ENCODE results near the gene HAVCR2. TPM values are rescaled to one million over a fixed set of nuclear protein-coding genes. Genes with fewer than 3 reads are reported as not detected.

The HAVCR2 gene
- total and polyA plus RNA-seq, 9 of the 15 experiments (the other 6 are each of a cell fraction or from before 2014, with no cell fraction given): 0.04 to 0.11 (median 0.06) TPM; not detected in 5

- no peak for TF ChIP-seq MBD1 (CRISPR knock-in tag; IDR thresholded peaks at IDR 0.05)
- no peak for TF ChIP-seq BCL6 (CRISPR knock-in tag; IDR thresholded peaks at IDR 0.05)
- TF ChIP-seq ZNF23 (CRISPR knock-in tag; IDR thresholded peaks at IDR 0.05): no peak
- no peak for TF ChIP-seq ZFP30 (CRISPR knock-in tag; IDR thresholded peaks at IDR 0.05; ENCODE audit: borderline replicate concordance)
- TF ChIP-seq ZNF75A (CRISPR knock-in tag; IDR thresholded peaks at IDR 0.05): no peak
- TF ChIP-seq ZNF143 (CRISPR knock-in tag; IDR thresholded peaks at IDR 0.05): no peak
- no peak for TF ChIP-seq SNAPC5 (CRISPR knock-in tag; IDR thresholded peaks at IDR 0.05)
- no peak for TF ChIP-seq NR0B1 (IDR thresholded peaks at IDR 0.05; ENCODE audit: partially characterized antibody)
- TF ChIP-seq MAX (CRISPR knock-in tag; IDR thresholded peaks at IDR 0.05): no peak
- TF ChIP-seq USF2 (CRISPR knock-in tag; IDR thresholded peaks at IDR 0.05): no peak
- no peak for TF ChIP-seq RAD51 (IDR thresholded peaks at IDR 0.05; ENCODE audit: borderline replicate concordance, low read depth)
- no peak for TF ChIP-seq ZNF431 (CRISPR knock-in tag; IDR thresholded peaks at IDR 0.05)
- TF ChIP-seq PPARD (CRISPR knock-in tag; IDR thresholded peaks at IDR 0.05): no peak
- TF ChIP-seq KDM4B (IDR thresholded peaks at IDR 0.05; ENCODE audit: borderline replicate concordance in 2 of 2, low read depth in 1 of 2): peak in 1 of 2 experiments; percentile 71; a peak in 1 of 4 replicates
- TF ChIP-seq MAFK (IDR thresholded peaks at IDR 0.05; ENCODE audit: low read length): no peak
- peak; percentile 8 for TF ChIP-seq NEUROD1 (IDR thresholded peaks at IDR 0.05; ENCODE audit: borderline replicate concordance, low read depth, low read length, partially characterized antibody)
- no peak for TF ChIP-seq LEF1 (IDR thresholded peaks at IDR 0.05)
- no peak for TF ChIP-seq ZNF311 (CRISPR knock-in tag; IDR thresholded peaks at IDR 0.05)
- TF ChIP-seq MLLT1 (IDR thresholded peaks at IDR 0.05): peak in 1 of 2 experiments; percentile 25; a peak in 1 of 4 replicates
- TF ChIP-seq ASH1L (IDR thresholded peaks at IDR 0.05; ENCODE audit: borderline replicate concordance, low read depth, partially characterized antibody): no peak
- no peak for TF ChIP-seq PHB2 (IDR thresholded peaks at IDR 0.05; ENCODE audit: low read depth)
- TF ChIP-seq RHOXF2B (CRISPR knock-in tag; conservative IDR thresholded peaks at IDR 0.05): no peak
- no peak for TF ChIP-seq TCFL5 (CRISPR knock-in tag; conservative IDR thresholded peaks at IDR 0.05)
These were observed 33.7 kb upstream of the HAVCR2 start, which contains the start of gene MED7 (continued) for GRCh38 chr5:157142317-157143126.

Data from K562 (cell line).